HCEC 1CT (cell line): ENCODE results near the gene PPP2CA.
A peak's percentile ranks its signal among the peaks of the same experiment; 100 is the strongest.
"Not testable (repeated sequence)": the region's sequence is repeated elsewhere in the genome, so short reads cannot be mapped to it uniquely, and the experiment has no call there.

Experiments
- DNase-seq: peaks from one replicate; pipeline ENCODE4 v3.0.0-alpha.2; 2017

Gene PPP2CA

DNA sequence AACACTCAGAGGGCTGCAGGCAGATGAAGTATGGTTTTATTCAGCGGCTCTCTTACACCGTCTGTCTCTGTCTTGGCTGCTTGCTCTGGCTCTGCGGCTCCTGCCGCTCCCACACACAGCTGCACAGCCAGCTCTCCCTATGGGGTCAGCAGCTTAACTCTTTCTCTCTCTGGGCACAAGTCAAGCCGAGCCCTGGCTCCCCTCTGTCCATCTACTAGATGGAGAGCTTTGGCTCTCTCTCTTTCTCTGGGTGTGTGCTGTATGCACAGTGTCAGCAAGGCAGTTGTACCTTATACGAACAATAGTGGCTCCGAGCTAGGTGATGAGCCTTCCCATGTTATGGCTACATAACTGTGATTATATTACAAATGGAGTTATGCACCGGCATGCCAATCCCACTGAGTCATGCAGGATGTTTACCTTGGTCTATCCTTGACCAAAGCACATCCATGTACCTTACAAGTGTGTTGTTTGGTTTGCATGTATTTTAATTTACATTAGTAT lies 19.3 kb upstream of the PPP2CA start:
- DNase-seq: peak; percentile 60

DNA sequence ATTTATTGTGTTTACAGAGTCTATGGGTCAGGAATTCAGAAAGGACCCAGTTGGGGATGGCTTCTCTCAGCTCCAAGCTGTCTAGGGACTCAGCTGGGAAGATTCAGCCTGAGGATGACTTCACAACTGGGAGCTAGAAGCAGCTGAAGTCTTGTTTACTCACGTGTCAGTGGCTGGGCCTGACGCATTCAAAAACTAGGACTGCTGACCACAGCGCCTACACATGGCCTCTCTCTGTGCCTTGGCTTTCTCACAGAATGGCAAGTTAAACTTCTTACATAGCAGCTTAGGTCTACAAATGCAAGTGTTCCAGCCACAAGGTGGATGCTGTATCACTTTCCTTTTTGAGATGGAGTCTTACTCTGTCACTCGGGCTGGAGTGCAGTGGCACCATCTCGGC lies 16.3 kb upstream of the PPP2CA start:
- DNase-seq: peak; percentile 89

DNA sequence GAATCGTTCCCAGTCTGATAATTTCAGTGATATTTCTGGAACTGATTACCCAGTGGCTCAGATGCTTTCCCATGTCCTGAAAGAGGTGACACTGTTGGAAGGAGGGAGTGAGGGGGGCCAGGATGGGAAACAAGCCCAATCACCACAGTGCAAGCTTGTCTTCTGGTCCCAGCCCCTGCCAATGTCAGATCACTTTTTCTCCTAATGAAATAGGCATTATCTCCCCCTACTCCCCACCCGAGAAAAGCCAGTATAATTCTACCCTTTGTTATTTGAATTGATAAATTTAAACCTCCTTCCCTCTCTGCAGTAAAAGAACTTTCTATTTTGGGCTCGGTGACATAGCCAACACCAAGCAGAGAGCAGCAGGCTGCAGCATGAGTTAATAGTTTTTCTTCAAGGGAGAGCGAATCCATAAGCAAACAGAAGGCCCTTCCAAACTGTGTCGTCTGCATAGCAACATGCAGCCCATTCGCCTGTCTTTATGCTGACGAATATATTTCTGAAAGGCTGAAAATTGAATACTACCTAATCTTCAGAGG lies 14.6 kb upstream of the PPP2CA start:
- DNase-seq: no peak

DNA sequence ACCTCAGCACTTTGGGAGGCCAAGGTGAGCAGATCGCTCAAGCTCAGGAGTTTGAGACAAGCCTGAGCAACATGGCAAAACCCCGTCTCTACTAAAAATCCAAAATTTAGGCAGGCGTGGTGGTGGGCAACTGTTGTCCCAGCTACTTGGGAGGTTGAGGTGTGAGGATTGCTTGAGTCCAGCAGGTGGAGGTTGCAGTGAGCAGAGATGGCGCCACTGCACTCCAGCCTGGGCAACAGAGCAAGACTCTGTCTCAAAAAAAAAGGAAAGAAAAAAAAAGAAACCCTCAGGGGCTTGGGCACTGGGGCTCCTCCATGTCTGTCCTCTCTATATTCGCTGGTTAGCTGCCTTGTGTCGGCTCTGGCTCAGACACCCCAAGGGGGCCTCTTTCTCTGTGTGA lies 10.9 kb upstream of the PPP2CA start:
- no peak for DNase-seq

DNA sequence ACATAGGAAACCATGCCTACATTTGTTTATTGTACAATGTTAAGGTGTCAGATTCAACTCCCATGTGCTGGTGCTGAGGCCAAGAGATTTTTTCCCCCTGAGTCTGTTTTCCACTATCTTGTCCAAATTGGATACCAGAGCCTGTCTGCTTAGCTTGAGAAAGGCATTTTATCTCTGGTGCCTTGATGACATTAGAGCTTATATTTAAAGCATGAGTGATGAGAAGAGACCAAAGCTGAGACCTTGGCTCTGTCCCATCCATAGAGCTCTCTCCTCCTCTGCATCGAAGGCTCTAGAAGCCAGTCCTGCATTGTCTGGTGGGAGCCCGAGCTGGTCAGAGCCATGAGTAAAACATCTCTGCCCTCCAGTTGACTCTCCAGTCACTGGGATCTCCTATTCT lies 10.4 kb upstream of the PPP2CA start:
- DNase-seq: no peak

DNA sequence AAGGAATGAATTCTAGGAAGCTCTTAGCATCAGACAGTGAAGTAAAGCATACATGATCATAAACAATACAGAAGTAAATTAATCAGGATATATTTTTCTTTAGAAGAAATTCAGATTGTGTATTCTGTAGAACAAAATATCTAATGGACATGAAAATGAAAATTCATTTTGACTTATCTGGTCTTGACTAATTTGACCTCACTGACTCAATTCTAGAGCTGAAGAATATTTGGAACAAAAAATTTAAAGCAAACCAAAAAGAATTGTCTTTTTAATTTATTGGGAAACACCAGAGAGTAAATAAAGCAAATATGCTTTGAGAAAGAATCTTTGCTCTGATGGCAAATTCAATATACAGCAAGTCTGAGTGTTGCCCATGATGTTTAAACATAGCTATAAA lies 2.8 kb upstream of the PPP2CA start:
- DNase-seq: no peak

DNA sequence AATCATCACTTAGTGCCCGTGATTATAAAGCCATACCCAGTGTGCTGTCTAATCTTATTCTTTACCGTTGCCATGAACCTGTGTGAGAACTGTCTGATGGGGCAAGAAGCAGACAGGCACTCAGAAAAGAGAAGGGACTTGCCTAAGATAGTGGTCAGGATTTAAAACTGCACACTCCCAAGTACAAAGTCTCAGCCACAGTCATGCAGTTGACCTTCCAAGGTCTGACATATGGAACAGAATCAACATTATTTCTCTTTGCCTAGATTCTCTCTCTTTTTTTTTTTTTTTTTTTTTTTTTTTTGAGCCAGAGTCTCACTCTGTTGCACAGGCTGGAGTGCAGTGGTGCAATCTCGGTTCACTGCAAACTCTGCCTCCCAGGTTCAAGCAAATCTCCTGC lies 1.9 kb upstream of the PPP2CA start:
- DNase-seq: no peak

DNA sequence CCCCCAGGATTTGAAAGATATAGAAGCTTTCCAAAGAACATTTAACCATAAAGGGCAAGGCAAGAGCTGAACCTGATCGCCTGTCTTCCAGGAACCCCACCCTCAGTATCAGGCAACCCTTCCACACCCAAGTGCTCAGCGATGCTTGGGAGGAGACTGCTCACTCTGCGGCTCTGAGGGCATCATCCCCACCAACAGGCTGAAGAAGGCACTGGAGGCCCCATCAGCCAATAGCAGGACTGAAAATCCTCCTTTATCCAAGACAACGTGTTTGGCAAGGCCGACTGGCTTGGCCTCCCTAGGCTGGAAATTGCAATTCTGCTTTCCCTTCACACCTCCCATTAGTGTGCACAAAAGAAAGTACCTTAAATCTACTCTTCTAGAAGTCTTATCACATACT lies 1.4 kb upstream of the PPP2CA start:
- no peak for DNase-seq

DNA sequence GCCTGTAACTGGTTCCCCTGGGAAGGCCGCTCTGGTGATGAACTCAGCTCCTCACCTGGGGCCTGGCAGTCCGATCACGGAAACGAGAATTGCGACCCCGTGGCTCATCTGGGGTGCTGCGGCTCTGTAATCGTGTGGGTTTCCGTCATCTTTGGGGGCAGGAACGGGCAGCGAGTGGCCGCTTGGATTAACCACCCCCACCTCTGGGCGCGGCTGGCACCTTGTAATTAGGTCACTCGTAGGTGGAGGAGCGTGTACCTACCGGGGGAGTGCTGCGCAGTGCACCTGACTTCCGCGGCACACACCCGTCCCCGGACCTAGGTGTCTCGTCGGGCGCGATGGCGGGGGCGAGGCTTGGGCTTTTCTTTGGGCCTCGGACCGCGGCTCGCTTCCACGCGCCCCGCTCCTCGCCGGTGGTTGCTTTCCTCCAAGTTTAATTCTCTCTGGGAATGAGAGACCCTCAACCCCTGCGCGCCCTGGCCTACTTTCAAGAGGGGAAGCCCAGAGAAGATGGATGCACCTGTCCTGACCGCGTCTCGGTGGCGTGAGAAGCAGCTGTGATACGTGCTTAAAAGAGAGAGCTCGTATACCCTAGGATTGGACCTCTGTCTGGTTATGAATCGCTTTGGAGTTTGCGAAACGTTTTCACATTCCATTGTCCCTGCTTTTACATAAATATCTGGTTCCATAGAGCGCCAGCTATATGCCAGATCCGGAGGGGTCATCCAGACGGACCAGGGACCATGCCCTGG lies 744 bp upstream of the PPP2CA start:
- no peak for DNase-seq

DNA sequence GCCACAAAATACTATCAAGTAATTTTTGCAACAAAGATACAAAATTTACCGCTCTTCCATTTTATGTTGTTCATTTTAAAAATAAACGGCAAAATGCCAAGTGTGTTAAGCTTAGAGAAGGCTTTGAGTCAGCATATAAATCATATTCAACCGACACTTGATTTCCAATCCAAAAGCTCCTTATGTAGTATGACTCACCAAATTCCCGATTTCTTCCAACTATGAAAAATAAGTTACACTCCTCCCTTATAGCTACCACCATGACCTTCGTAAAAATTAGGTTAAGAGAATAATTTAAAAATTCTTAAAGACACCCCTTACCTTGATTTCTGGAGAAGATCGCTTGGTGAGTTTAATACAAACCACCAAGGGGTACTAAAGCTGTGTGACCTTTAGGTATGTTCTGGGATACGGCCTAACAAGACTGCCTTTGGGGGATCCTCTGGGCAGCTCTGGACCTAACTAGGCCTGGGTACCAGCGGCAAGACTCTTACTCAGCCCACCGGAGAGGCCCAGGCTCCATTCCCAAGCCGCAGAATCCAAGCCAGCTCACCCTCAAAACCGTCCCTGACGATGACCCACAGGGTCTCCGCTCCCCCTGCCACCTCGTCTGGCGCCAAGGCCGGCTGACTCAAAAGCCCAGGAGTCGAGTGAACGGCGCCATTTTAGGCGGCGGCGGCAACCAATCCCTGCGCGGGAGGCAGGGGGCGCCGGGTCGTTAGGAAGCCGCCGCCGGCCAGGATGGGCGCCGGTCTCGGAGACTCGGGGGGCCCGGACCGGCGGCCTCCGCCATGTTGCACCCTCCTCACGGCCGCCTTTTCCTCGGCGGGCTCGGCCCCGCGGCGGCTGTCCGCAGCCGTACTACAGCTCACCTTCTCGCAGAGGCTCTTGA lies 739 bp downstream of the PPP2CA start:
- peak; percentile 89 for DNase-seq

DNA sequence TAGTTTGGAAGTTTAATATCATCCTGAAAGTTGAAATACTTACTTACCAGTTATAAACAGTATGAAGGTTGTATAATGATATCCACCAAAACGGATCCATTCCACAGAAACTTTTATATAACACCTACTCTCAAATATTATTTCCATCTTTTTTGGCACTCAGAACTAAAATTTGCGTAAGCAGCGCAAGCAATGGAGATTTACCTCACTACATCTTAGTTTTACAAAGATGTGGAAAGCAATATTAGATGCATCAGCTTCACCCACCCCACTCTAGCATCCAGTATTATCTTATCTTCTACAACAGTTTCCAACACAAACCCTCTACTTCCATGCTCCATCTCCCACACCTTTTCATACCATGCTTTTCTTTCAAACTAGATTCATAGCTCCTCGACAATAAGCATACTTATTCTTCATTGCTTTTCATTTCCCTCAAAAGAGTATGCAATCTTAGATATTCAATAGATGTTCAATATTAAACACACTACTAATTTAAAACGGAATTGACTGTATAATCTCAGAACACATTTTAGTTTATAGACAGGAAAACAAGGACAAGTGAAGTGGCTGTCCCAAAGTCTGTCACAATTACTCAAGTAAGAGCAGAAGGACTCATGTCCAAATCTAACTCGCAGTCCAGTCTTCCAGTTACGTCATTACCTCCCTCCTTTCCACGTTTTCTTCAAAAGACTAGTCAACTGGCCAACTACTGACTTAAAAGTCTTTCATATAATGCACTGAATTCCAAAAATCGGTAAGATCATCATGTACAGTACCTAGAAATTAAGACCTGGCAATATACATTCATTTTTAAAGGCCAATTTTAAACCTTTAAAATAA lies 2.2 kb downstream of the PPP2CA start:
- peak; percentile 33 for DNase-seq

DNA sequence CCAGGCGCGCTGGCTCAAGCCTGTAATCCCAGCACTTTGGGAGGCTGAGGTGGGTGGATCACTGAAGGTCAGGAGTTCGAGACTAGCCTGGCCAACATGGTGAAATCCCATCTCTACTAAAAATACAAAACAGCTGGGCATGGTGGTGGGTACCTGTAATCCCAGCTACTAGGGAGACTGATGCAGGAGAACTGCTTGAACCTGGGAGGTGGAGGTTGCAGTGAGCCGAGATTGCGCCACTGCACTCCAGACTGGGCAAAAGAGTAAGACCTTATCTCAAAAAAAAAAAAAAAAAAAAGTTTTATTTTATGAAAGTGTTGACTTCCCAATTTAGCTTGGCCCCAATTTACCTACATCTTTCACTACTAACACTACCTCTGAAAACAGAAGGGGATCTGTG lies 4.2 kb downstream of the PPP2CA start:
- not testable (repeated sequence) for DNase-seq

DNA sequence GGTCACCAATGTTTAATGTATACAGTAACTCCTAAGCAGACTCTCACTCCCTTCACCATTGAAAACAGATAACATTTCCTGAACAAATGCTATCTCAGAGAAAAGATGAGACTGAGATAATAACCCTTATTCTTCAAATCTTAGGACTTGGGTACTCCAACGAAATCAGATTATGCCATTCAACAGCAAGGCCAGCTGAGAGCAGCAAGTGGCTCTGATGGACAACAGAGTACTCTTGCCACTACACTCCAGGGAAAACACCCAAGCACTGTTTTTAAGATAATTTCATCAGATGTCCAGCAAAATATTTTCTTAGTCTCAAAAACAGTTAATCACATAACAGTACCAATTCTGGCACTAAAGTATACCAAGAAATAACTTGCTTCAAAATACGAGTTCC lies 10.1 kb downstream of the PPP2CA start:
- DNase-seq: no peak

DNA sequence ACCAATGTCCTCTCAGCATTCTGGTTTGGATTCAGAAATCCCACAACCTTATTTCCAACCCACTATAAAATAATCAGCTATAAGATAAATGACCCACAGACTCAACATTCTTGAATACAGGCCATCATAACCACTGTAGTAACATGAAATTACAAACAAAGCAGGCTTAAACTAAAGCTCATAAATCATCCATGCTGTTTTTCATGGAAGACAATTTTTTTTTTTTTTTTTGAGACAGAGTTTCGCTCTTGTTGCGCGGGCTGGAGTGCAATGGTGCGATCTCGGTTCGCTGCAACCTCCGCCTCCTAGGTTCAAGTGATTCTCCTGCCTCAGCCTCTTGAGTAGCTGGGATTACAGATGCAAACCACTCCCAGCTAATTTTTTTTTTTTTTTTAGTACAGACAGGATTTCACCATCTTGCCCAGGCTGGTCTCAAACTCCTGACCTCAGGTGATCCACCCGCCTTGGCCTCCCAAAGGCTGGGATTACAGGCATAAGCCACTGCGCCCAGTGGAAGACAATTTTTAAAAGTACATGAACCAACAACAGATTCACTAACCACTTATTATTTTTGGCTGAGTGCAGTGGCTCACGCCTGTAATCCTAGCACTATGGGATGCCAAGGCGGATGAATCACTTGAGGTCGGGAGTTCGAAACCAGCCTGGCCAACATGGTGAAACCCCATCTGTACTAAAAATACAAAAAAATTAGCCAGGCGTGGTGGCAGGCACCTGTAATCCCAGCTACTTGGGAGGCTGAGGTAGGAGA lies 14.4 kb downstream of the PPP2CA start:
- peak; percentile 55 for DNase-seq

DNA sequence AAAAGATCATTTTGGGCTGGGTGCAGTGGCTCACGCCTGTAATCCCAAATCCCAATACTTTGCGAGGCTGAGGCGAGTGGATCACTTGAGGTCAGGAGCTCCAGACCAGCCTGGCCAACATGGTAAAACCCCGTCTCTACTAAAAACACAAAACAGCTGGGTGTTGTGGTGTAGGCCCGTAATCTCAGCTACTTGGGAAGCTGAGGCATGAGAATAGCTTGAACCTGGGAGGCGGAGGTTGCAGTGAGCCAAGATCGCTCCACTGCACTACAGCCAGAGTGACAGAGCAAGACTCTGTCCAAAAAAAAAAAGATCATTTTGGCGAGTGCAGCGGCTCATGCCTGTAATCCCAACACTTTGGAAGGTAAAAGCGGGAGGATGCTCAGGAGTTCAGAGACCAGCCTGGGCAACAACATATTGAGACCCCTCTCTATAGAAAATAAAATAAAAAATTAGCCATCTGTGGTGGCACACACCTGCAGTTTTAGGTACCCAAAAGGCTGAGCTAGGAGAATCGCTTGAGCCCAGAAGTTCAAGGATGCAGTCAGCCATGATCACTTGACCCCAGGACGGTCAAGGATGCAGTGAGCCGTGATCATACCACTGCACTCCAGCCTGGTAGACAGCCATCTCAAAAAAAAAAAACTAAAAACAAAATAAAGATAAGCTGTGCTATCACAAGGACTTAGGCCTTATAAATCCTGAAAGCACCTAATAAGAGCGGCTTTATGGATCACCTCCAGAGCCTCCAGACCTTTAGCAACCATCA lies 16.2 kb downstream of the PPP2CA start:
- DNase-seq: no peak

DNA sequence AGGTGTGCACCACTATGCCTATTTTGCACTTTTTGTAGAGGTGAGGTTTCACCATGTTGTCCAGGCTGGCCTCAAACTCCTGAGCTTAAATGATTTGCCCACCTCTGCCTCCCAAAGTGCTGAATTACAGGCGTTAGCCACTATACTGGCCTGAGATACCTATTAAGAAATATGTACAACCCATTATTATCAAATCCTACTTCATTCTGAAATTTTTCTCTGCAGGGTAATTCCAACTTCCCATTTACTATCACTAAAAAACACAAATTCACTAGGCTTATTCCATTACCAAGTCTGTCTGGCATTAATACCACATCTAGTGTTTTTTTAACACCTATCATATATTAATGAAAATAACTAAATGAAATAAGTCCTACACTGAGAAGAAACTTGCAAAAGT lies 18.2 kb downstream of the PPP2CA start:
- no peak for DNase-seq

DNA sequence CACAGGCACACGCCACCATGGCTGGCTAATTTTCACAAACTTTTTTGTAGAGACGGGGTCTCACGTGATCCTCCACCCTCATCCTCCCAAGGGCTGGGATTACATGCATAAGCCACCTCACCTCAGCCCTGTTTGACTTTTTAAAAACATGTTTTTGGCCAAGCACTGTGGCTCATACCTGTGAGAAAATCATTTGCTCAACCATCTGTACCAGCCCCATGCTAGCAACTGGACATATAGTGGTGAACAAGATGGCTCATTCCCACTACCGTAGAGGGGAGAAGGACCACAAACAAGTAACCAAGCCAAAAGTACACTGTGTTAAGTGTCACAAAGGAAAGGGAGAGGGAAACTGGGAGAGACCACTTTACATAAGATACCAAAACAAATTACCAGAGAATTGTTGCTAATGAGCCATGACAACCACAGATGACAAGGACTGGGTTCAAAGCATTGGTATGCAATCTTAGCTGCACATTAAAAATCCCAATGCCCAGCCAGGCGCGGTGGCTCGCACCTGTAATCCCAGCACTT lies 19.2 kb downstream of the PPP2CA start:
- no peak for DNase-seq

DNA sequence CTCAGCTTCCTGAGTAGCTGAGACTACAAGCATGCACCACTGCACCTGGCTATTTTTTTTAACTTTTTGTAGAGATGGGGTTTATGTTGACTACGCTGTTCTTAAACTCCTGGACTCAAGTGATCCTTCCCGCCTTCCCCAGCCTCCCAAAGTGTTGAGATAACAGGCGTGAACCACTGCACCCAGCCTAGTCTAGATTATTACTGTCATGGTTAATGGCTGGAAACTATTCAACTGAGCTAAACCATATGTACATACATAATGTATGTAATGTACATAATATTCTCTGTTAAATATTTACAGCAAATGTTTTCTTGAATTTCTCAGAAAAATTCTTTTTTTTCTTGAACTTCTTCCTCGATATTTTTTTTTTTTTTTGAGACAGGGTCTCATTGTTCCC lies 21.3 kb downstream of the PPP2CA start:
- no peak for DNase-seq

DNA sequence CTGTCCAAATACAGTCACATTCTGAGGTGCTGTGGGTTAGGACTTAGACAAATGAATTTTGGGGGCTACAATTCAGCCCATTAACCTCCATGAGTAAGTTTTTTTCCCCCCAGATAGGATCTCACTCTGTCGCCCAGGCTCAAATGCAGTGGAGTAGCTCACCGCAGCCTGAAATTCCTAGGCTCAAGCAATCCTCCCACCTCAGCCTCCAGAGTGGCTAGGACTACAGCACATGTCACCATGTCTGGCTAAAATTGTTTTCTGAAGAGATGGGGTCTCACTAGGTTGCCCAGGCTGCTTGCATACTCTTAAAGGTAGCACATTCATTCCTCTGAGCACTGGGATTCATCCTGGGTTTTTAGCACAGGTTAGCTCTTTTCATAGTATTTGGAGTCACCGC lies 22.2 kb downstream of the PPP2CA start:
- DNase-seq: no peak

DNA sequence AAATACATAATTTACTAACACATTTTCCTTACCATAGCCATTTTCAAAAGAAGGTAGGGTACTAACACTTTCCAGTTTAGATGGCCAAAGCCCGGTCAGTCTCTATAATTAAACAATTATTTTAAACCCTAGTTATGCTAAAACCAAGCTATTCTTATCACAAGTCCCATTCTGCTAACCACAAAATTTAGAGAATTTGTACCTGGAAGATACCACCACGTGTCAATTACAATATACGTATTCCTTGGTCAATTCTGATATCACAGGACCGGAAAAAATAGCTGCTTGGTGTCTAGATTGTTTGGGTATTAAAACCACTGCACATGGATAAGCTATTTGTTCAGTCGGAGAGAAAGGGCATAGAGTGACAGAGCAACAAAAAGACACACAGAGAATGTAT lies 30.2 kb downstream of the PPP2CA start:
- no peak for DNase-seq

DNA sequence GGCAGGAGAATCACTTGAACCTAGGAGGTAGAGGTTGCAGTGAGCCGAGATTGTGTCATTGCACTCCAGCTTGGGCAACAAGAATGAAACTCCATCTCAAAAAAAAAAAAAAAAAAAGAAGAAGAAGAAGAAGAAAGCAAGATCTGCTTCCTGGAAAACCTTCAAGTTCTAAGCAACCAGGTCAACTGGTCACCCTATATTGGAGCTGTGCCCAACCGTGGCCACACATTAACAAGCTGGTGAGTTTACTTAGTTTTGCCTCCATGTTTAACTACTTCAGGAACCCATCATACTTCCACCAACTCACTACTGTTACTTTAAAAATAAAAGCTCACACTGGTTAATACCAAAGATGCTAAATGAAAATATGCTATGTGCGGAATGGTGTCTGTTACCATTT lies 36.8 kb downstream of the PPP2CA start:
- no peak for DNase-seq
